ENCODE results near the gene KIRREL2.

DNA sequence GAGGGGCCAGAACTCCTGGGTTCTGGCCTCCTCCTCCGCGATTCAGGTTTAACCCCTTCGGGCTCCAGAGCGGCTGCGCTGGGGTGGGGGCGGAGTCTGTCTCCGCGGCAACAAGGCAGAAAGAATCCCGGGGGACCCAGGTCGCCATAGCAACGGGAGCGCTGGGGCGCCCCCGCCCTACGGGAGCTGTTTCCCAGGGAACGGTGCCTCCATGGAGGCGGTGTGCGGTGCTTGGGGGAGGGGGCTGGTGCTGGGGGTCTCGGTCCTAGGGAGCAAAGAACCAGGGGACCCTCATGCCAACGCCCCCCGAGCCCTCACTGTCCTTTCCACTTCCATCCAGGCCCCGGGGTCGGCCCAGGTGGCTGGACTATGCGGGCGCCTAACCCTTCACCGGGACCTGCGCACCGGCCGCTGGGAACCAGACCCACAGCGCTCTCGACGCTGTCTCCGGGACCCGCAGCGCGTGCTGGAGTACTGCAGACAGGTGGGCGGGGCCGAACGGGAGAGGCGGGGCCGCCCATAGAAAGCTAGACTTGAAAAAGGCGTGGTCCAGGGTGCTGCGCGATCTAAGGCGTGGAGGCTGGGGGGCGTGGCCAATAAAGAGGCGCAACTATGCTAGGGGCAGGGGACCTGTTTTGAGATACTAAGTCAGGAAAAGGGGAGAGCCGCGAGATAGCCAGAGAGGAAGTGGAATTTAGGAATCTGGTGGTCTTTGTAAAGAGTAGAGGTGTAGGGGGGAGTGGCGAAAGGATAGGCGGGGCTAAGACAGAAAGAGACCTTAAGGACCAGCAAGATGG is 12.8 kb downstream of the KIRREL2 start:
- TF ChIP-seq POLR2A (IDR thresholded peaks at IDR 0.05) (no peak), CTCF (IDR thresholded peaks at IDR 0.05) (no peak), POLR2AphosphoS5 (IDR thresholded peaks at IDR 0.05) (no peak), EP300 (IDR thresholded peaks at IDR 0.05) (no peak)
